NCI-H1694 treated with DMSO at 0.1 percent for 48 hours (cell line): ENCODE measurements around the gene NPIPA1.
"Not testable (repeated sequence)": the region's sequence is repeated elsewhere in the genome, so short reads cannot be mapped to it uniquely, and the experiment has no call there.

Experiments used
- DNase-seq: peaks from one replicate; lab custom pipeline; 2025; lab: John Stamatoyannopoulos, UW

NPIPA1 gene

DNA sequence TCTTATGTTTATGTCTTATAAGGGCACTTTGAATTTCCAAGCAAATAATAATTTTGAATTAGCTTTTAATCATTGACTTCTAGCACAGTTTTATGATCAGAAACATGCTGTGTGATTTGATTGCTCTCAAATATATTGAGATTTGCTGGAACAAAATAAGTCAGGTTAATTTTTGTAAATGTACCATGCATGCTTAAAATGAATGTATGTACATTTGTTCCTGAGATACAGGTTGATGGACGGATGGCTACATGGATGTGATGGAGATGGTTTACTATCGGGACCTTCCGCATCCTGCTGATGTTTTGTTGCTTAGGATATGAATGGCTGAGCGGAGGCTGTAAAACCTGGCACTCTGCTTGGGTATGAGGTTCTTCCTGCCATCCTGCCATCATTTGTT is at the start of gene NPIPA1:
Gene NPIPA1 (plus strand): TSS at position 301 of the 400 bp plus-strand sequence. CDS start 0 bp downstream, at position 301.
- DNase-seq = not testable (repeated sequence)

DNA sequence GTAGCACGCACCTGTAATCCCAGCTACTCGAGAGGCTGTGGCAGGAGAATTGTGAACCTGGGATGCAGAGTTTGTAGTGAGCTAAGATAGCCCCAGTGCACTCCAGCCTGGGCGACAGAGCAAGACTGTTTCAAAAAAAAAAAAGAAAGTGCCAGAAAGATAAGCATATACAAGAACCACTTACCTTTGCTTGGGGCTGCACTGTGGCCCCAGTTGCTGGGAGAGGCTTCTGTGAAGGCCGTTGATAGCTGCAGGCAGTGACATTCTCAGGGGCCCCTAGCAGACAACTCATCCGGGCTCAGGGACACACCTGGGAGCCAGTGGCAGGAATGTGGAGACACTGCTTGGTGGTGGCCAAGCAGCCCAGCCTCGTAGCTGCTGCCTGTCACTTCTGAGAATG is 45.1 kb upstream of the NPIPA1 start:
- DNase-seq = not testable (repeated sequence)

- DNase-seq = not testable (repeated sequence)
Measured at GRCh38 chr16:14895382-14895781, 41.9 kb upstream of the NPIPA1 start.

DNA sequence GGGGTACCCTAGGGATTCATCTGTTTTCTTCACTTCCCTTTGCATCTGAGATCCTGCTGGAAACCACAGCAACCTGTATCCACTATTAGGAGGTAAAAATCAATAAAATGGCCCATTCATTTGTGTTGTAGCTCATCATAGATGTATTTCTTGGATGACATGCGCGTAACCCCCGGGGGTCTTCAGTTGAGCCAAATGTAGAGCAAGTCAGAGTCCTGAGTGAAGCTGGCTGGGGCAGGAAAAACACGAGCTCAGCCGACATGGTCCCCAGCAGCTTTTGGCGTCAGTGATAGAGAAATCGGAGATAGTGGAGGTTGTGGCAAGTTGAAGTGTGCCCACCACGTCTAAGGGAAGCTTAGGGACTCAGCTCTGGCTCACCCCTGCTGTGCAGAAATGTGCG is 41.2 kb upstream of the NPIPA1 start:
- not testable (repeated sequence) for DNase-seq

DNA sequence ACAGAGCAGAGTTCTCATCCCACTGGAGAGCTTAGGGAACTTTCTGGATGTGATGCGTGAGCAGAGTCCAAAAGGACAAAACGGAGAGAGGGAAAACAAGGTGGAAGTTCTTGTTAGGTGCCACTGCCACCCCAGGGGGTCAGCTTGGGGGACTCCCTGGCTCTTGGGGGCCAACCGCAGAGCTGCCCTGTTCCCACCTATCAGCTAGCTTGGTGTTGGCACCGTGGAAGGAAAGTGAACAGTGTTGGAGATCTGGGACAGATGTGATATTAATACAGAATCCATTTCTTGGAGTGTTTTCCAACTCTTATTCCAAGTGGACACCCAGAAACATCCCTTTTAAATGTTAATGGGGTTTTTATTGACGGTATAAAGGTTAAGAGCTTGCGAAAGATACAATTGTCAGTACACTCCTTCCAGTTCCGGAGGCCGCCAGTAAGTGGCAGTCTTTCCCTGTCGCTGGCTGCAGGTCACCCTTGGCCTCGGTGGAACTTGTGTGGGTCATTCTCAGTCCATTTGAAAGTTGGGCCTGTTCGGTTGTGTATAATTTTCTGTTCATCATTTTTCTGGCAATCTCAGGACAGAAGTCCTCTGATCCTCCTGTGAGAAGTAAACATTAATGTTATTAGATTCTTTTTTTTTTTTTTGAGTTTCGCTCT is 40.1 kb upstream of the NPIPA1 start:
- DNase-seq = not testable (repeated sequence)

- not testable (repeated sequence) for DNase-seq
Measured at GRCh38 chr16:14898162-14898561, 39.1 kb upstream of the NPIPA1 start.

DNA sequence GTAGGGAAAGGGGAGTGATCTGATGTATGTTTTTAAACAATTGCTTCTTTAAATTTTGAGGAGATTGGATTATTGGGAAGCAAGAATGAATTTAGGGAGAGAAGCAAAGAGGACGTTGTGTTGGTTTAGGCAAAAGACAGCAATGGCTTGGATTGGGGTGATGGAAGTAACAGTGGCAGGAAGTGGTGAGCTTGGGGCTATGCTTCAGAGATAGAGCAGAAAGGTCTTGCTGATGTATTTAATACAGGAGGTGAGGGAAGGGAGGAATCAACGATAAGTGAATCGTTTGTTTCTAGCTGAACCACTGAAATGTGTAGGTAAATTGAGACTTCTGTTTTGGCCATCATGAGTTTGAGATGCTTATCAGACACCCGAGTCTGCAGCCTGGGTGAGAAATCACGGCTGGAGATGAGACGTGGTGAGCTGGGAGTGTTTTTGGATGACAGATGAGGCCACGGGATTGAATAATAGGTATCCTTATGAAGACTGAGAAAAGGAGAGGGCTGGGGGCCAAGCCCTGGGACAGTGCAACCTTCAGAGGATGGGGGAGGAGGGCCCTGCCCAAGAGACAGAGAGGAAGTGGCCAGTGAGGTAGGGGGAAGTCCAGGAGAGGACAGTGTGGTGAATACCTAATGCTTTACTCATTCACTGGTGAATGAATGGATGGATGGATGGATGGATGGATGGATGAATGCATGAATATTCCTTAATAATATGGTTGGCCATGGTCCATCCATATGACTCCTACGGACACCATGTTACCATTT is 33.9 kb upstream of the NPIPA1 start:
- DNase-seq = not testable (repeated sequence)

- not testable (repeated sequence) for DNase-seq
Measured at GRCh38 chr16:14909744-14910143, 27.5 kb upstream of the NPIPA1 start.

GRCh38 chr16:14910833-14911629 is 26.2 kb upstream of the NPIPA1 start:
- not testable (repeated sequence) for DNase-seq

- DNase-seq = not testable (repeated sequence)
Measured at GRCh38 chr16:14911954-14912353, 25.3 kb upstream of the NPIPA1 start.

DNA sequence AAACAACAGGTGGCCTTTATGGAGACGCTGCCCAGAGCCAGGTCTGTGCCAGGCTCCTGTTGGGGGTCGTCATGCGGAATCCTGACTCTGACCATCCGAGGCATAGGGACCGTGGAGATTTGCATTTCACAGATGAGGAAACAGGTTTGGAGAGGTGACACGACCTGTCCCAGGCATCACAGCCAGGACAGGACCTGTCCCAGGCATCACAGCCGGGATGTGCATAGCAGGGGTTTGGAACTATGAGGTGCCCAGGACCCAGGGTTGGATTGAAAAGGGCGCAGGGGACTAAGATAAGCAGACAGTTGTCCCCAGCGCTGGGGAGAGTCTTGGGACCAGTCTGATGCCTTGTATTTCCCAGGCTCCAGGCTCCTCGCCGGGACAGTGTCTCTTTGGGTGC is 24.7 kb upstream of the NPIPA1 start:
- not testable (repeated sequence) for DNase-seq

DNA sequence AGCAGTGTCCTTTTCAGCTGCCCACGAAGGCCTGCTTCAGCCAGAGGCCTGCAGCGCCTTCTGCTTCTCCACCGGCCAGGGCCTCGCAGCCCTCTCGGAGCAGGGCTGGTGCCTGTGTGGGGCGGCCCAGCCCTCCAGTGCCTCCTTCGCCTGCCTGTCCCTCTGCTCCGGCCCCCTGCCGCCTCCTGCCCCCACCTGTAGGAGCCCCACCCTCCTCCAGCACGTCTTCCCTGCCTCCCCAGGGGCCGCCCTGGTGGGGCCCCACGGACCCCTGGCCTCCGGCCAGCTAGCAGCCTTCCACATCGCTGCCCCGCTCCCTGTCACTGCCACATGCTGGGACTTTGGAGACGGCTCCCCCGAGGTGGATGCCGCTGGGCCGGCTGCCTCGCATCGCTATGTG is 18.7 kb upstream of the NPIPA1 start:
- DNase-seq = not testable (repeated sequence)

DNA sequence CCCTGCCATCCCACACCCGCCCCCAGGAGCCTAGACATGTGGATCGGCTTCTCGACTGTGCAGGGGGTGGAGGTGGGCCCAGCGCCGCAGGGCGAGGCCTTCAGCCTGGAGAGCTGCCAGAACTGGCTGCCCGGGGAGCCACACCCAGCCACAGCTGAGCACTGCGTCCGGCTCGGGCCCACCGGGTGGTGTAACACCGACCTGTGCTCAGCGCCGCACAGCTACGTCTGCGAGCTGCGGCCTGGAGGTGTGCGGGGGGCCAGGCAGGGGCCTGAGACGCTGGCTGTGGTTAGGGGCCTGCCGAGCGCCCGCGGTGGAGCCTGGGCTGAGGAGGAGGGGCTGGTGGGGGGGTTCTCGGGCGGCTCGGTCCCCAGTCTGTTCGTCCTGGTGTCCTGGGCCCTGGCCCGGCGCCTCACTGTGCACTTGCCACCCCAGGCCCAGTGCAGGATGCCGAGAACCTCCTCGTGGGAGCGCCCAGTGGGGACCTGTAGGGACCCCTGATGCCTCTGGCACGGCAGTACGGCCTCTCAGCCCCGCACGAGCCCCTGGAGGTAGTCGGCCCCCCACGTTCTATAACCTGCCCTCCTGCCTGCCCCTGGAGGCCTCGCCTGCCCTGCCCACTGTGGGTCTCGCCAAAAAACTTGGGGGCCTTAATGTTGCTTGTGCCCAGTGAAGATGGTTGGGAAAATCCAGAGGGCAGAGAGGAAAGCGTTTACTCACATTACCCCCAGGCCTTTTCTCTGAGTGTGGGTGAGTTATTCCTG is 17.2 kb upstream of the NPIPA1 start:
- not testable (repeated sequence) for DNase-seq

DNA sequence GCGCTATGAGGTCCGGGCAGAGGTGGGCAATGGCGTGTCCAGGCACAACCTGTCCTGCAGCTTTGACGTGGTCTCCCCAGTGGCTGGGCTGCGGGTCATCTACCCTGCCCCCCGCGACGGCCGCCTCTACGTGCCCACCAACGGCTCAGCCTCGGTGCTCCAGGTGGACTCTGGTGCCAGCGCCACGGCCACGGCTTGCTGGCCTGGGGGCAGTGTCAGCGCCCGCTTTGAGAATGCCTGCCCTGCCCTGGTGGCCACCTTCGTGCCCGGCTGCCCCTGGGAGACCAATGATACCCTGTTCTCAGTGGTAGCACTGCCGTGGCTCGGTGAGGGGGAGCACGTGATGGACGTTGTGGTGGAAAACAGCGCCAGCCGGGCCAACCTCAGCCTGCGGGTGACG is 15.0 kb upstream of the NPIPA1 start:
- not testable (repeated sequence) for DNase-seq

GRCh38 chr16:14922968-14923367 is 14.3 kb upstream of the NPIPA1 start:
- not testable (repeated sequence) for DNase-seq

DNA sequence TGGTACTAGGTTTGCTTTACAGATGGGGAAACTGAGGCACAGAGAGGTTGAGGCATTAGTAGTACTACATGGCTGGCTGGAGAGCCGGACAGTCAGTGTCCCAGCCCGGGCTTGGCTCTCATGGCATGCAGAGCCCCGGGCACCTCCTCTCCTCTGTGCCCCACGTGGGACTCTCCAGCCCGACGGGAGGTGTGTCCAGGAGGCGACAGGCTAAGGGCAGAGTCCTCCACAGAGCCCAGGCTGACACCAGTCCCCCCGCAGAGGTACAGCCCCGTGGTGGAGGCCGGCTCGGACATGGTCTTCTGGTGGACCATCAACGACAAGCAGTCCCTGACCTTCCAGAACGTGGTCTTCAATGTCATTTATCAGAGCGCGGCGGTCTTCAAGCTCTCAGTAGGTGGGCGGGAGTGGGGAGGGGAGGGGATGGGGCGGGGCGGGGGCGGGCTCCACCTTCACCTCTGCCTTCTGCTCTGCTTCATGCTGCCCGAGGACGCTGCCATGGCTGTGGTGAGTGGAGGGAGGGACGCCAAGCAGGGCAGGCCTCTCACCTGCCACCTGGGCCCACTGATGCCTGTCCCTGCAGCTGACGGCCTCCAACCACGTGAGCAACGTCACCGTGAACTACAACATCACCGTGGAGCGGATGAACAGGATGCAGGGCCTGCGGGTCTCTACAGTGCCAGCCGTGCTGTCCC is 13.7 kb upstream of the NPIPA1 start:
- not testable (repeated sequence) for DNase-seq

GRCh38 chr16:14924359-14924758 is 12.9 kb upstream of the NPIPA1 start:
- DNase-seq = not testable (repeated sequence)

DNA sequence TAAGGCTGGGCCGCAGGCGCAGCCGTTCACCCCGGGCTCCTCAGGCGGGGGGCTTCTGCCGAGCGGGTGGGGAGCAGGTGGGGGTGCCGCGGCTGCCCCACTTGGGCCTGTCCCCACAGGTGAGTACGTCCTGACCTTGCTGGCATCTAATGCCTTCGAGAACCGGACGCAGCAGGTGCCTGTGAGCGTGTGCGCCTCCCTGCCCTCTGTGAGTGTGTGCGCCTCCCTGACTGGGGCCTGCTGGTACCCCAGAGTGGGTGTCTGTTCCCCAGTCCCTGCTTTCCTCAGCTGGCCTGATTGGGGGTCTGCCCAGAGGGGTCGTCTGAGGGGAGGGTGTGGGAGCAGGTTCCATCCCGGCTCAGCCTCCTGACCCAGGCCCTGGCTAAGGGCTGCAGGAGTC is 12.3 kb upstream of the NPIPA1 start:
- DNase-seq = not testable (repeated sequence)

DNA sequence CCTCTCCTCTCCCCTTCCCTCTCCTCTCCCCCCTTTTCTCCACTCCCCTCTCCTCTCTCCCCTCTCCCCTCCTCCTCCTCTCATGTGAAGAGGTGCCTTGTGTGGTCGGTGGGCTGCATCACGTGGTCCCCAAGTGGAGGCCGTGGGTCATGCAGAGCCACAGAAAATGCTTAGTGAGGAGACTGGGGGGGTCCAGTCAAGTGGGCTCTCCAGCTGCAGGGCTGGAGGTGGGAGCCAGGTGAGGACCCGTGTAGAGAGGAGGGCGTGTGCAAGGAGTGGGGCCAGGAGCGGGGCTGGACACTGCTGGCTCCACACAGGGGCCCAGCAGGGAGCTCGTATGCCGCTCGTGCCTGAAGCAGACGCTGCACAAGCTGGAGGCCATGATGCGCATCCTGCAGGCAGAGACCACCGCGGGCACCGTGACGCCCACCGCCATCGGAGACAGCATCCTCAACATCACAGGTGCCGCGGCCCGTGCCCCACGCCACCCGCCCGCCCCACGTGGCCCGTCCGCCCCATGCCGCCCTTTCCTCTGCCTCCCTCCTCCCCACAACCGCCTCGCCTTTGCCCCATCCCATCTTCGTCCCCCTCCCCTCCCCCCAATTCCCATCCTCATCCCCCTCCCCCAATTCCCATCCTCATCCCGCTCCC is 9.1 kb upstream of the NPIPA1 start:
- DNase-seq = not testable (repeated sequence)

DNA sequence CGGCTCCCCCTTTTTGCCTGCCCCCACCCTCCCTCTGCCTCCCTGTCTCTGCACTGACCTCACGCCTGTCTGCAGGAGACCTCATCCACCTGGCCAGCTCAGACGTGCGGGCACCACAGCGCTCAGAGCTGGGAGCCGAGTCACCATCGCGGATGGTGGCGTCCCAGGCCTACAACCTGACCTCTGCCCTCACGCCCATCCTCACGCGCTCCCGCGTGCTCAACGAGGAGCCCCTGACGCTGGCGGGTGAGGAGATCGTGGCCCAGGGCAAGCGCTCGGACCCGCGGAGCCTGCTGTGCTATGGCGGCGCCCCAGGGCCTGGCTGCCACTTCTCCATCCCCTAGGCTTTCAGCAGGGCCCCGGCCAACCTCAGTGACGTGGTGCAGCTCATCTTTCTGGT is 8.1 kb upstream of the NPIPA1 start:
- DNase-seq = not testable (repeated sequence)
